HCT116 (cell line): Measurements from ENCODE around the gene SLC7A8. TPM values are rescaled to one million over a fixed set of nuclear protein-coding genes. Genes with fewer than 3 reads are reported as not detected.

Source experiments
- ATAC-seq: fragments of 200-7000 bp; cut with Tn5 transposase; 2 replicates; pipeline ENCODE4 v1.9.1; 2020; ENCODE audit warnings: mild to moderate bottlenecking, moderate library complexity
- BruUV-seq: library from RNA; stranded (reverse); fragments of 400-500 nt; replicated peaks from 2 replicates; lab custom pipeline; 2021; lab: Mats Ljungman, UMichigan
- CTCF ChIA-PET: fragments of 300-600 bp; sonication (Branson Sonifier 250); formaldehyde crosslinking; loops from one replicate; lab custom pipeline; 2021; ENCODE audit warnings: antibody characterized with exemption; lab: Charles Lee
- POLR2A ChIA-PET: fragments of 300-600, 350-600 bp; sonication (Branson Sonifier 250); formaldehyde crosslinking; loops from one replicate; lab custom pipeline; 2021; ENCODE audit warnings: antibody characterized with exemption; lab: Charles Lee
- RAD21 ChIA-PET, 2 experiments: fragments of 300-600 bp; sonication (Branson Sonifier 250); formaldehyde crosslinking; loops; one replicate each; lab custom pipeline; 2023; ENCODE audit warnings: low total read pairs in 2 of 2; ENCODE audit not compliant: uncharacterized antibody in 2 of 2, unreplicated experiment in 2 of 2, low non-redundant PET in 1 of 2; lab: Charles Lee
- DNase-seq: peaks from one replicate; pipeline ENCODE4 v3.0.0-alpha.2; 2010; ENCODE audit warnings: low read depth, low spot score
- H2AFZ ChIP-seq: fragments of 200-600 bp; shearing (Covaris generic), sonication (generic); 2 replicates; pipeline ENCODE4 v1.6.1; 2017; ENCODE audit warnings: low read depth, mixed run types, mixed read lengths, antibody characterized with exemption, low read length; ENCODE audit not compliant: poor library complexity, severe bottlenecking
- H3K27ac ChIP-seq: 2 replicates; pipeline ENCODE4 v1.5.1; 2012; ENCODE audit warnings: low read depth, low read length
- H3K27me3 ChIP-seq: fragments of 200-600 bp; sonication (generic); 2 replicates; pipeline ENCODE4 v1.6.1; 2016; ENCODE audit warnings: mixed run types, low read length, mixed read lengths; ENCODE audit not compliant: insufficient read depth
- H3K36me3 ChIP-seq, 2 experiments: fragments of 200-500 bp in 1 of 2; fragments of 200-600 bp in 1 of 2; sonication (Bioruptor generic) in 1 of 2; sonication (generic) in 1 of 2; 2 replicates each; pipeline versions ENCODE4 v1.5.1 to v1.6.1; 2014 to 2016; ENCODE audit warnings: low read length in 2 of 2, inconsistent platforms in 1 of 2, mixed read lengths in 1 of 2, mixed run types in 1 of 2; ENCODE audit not compliant: insufficient read depth in 2 of 2, control insufficient read depth in 1 of 2
- H3K4me1 ChIP-seq, 2 experiments: fragments of 200-600 bp in 1 of 2; sonication (generic) in 1 of 2; 2 replicates each; pipeline versions ENCODE4 v1.5.1 to v1.6.1; 2012 to 2017; ENCODE audit warnings: low read length in 2 of 2, inconsistent platforms in 1 of 2, mild to moderate bottlenecking in 1 of 2, mixed read lengths in 1 of 2, mixed run types in 1 of 2, moderate library complexity in 1 of 2; ENCODE audit not compliant: insufficient read depth in 2 of 2, control insufficient read depth in 1 of 2
- H3K4me2 ChIP-seq: fragments of 200-600 bp; sonication (generic); 2 replicates; pipeline ENCODE4 v1.6.1; 2017; ENCODE audit warnings: mixed run types, low read length, mixed read lengths
- H3K4me3 ChIP-seq, 2 experiments: fragments of 200-600 bp in 1 of 2; sonication (generic) in 1 of 2; replicated peaks in 1 of 2; 2 replicates each; pipeline ENCODE4 v1.5.1; 2011 to 2016; ENCODE audit warnings: low read length in 2 of 2, control low read depth in 1 of 2, low read depth in 1 of 2, mild to moderate bottlenecking in 1 of 2, mixed read lengths in 1 of 2, mixed run types in 1 of 2
- H3K79me2 ChIP-seq: fragments of 200-600 bp; sonication (generic); 2 replicates; pipeline ENCODE4 v1.6.1; 2017; ENCODE audit warnings: mild to moderate bottlenecking, mixed run types, low read length, moderate library complexity, mixed read lengths; ENCODE audit not compliant: insufficient read depth
- H3K9ac ChIP-seq: fragments of 200-600 bp; sonication (generic); 2 replicates; pipeline ENCODE4 v1.6.1; 2016; ENCODE audit warnings: low read length, mixed read lengths
- H3K9me2 ChIP-seq: fragments of 200-600 bp; sonication (generic), shearing (Covaris generic); 2 replicates; pipeline ENCODE4 v1.6.1; 2017; ENCODE audit warnings: mixed run types, mild to moderate bottlenecking, moderate library complexity; ENCODE audit not compliant: insufficient read depth
- H3K9me3 ChIP-seq, 2 experiments: fragments of 200-500 bp in 1 of 2; fragments of 200-600 bp in 1 of 2; sonication (Bioruptor generic) in 1 of 2; sonication (generic) in 1 of 2; 2 replicates each; pipeline ENCODE4 v1.6.1; 2014 to 2017; ENCODE audit warnings: low read length in 2 of 2, mixed read lengths in 2 of 2, inconsistent platforms in 1 of 2, low read depth in 1 of 2, mild to moderate bottlenecking in 1 of 2, mixed run types in 1 of 2, moderate library complexity in 1 of 2; ENCODE audit not compliant: control insufficient read depth in 1 of 2, insufficient read depth in 1 of 2
- H4K20me1 ChIP-seq: fragments of 200-600 bp; sonication (generic), shearing (Covaris generic); 2 replicates; pipeline ENCODE4 v1.6.1; 2017; ENCODE audit warnings: mixed run types, mild to moderate bottlenecking, moderate library complexity; ENCODE audit not compliant: insufficient read depth
- CBX3 ChIP-seq: IDR thresholded peaks from 2 replicates; pipeline ENCODE4 v1.6.1; 2012; ENCODE audit warnings: low read depth
- EGR1 ChIP-seq: IDR thresholded peaks from 2 replicates; pipeline ENCODE4 v1.6.1; 2012; ENCODE audit warnings: low read depth
- ELF1 ChIP-seq: IDR thresholded peaks from 2 replicates; pipeline ENCODE4 v1.6.1; 2012; ENCODE audit warnings: low read depth, borderline replicate concordance
- FOSL1 ChIP-seq: IDR thresholded peaks from 2 replicates; pipeline ENCODE4 v1.6.1; 2012; ENCODE audit warnings: low read depth
- POLR2A ChIP-seq: IDR thresholded peaks from 2 replicates; pipeline ENCODE4 v1.7.0; 2011; ENCODE audit warnings: borderline replicate concordance; ENCODE audit not compliant: insufficient read depth, insufficient read length; ENCODE audit errors: extremely low read depth
- POLR2AphosphoS5 ChIP-seq: IDR thresholded peaks from 2 replicates; pipeline ENCODE4 v1.6.1; 2011; ENCODE audit warnings: mild to moderate bottlenecking, low read depth, low read length, moderate library complexity
- SP1 ChIP-seq: IDR thresholded peaks from 2 replicates; pipeline ENCODE4 v1.6.1; 2012; ENCODE audit warnings: low read depth
- SRF ChIP-seq: IDR thresholded peaks from 2 replicates; pipeline ENCODE4 v1.6.1; 2012; ENCODE audit warnings: low read depth
- TCF7L2 ChIP-seq: IDR thresholded peaks from 2 replicates; pipeline ENCODE4 v1.7.0; 2011; ENCODE audit warnings: borderline replicate concordance, inconsistent platforms; ENCODE audit not compliant: insufficient read depth, insufficient read length; ENCODE audit errors: extremely low read depth
- YY1 ChIP-seq: IDR thresholded peaks from 2 replicates; pipeline ENCODE4 v1.6.1; 2011; ENCODE audit warnings: low read length, low read depth, moderate library complexity, mild to moderate bottlenecking; ENCODE audit not compliant: insufficient replicate concordance; ENCODE audit errors: extremely low read depth
- ZFX ChIP-seq: fragments of 450-650 bp; IDR thresholded peaks from 2 replicates; pipeline ENCODE4 v1.6.1; 2017
- ZNF274 ChIP-seq: fragments of 200-500 bp; sonication (Bioruptor generic); IDR thresholded peaks from 2 replicates; pipeline ENCODE4 v1.6.1; 2014; ENCODE audit warnings: mild to moderate bottlenecking, low read depth, low read length, inconsistent platforms
- intact Hi-C: fragments of 100-400 bp; cut with micrococcal nuclease; formaldehyde crosslinking; loops from 2 replicates; pipeline ENCODE4 v1.10.0; 2022
- total RNA-seq: library from RNA; stranded (reverse); gene quantifications from one replicate; pipeline ENCODE4 v1.2.1, GENCODE V29; 2021; ENCODE audit not compliant: unreplicated experiment
- TF ChIP-seq, protein P1 (sequence below), 3 experiments: fragments of 200-600 bp in 1 of 3; sonication (generic) in 1 of 3; IDR thresholded peaks in 2 of 3; conservative IDR thresholded peaks in 1 of 3; 2 replicates each; pipeline ENCODE4 v1.5.1; 2012 to 2017; ENCODE audit warnings: low read depth in 2 of 3, low read length in 2 of 3, antibody characterized with exemption in 1 of 3, borderline replicate concordance in 1 of 3, control low read depth in 1 of 3, mild to moderate bottlenecking in 1 of 3, mixed read lengths in 1 of 3, mixed run types in 1 of 3, moderate library complexity in 1 of 3; ENCODE audit not compliant: insufficient read depth in 1 of 3
- TF ChIP-seq, protein P2 (sequence below): IDR thresholded peaks from 2 replicates; pipeline ENCODE4 v1.6.1; 2011; ENCODE audit warnings: mild to moderate bottlenecking, low read length, moderate library complexity; ENCODE audit not compliant: insufficient replicate concordance; ENCODE audit errors: extremely low read depth
- TF ChIP-seq, protein P3 (sequence below): IDR thresholded peaks from 2 replicates; pipeline ENCODE4 v1.6.1; 2012

The SLC7A8 gene
- total RNA-seq, 1 experiment from 2014 or later = 5.3 TPM

DNA sequence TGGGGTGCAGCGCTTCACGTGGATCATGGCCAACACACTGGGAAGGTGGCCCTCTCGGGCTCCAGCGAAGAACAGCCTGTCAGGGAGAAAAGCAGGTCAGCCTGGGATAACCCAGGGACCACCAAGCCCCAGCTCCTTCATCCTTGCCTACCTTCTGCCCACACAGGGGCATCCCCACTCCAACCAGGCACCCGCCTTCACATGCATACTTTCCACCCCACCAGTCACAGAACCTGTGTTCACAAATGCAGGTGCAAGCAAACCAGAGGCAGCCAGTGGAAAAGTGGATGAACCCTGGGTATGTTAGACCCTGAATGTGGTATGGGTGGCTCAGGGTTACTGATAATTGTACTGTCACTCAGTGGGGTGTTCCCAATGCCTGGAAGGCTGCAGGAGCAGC, 52.0 kb downstream of the SLC7A8 start:
- no peak overlapping the region for H2AFZ ChIP-seq
- ChIA-PET POLR2A (no interaction called here), RAD21 (no interaction called here), CTCF (interaction anchor here (4.1 kb wide), 1 partner anchor 11 kb away, joined by 20 read pairs; no protein-coding TSS in a partner anchor)
- H3K36me3 ChIP-seq = no peaks in the 10 kb centered on the region
- intact Hi-C loops = no loop called here
- H3K4me3 ChIP-seq = no peak overlapping the region
- no peaks in the 10 kb centered on the region for H3K9me2 ChIP-seq
- H3K27me3 ChIP-seq = no peaks in the 10 kb centered on the region
- no peaks in the 10 kb centered on the region for H4K20me1 ChIP-seq
- no peaks in the 10 kb centered on the region for H3K4me1 ChIP-seq
- TF ChIP-seq TCF7L2 (no peak), ZNF274 (no peak), EGR1 (no peak), ZFX (no peak), POLR2A (no peak), SRF (no peak), FOSL1 (no peak), ELF1 (no peak)
- TF ChIP-seq, protein P1, sequence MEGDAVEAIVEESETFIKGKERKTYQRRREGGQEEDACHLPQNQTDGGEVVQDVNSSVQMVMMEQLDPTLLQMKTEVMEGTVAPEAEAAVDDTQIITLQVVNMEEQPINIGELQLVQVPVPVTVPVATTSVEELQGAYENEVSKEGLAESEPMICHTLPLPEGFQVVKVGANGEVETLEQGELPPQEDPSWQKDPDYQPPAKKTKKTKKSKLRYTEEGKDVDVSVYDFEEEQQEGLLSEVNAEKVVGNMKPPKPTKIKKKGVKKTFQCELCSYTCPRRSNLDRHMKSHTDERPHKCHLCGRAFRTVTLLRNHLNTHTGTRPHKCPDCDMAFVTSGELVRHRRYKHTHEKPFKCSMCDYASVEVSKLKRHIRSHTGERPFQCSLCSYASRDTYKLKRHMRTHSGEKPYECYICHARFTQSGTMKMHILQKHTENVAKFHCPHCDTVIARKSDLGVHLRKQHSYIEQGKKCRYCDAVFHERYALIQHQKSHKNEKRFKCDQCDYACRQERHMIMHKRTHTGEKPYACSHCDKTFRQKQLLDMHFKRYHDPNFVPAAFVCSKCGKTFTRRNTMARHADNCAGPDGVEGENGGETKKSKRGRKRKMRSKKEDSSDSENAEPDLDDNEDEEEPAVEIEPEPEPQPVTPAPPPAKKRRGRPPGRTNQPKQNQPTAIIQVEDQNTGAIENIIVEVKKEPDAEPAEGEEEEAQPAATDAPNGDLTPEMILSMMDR (IDR thresholded peaks at IDR 0.05 in 2 of 3, conservative IDR thresholded peaks at IDR 0.05 in 1 of 3; ENCODE audit: borderline replicate concordance in 1 of 3, insufficient read depth in 1 of 3, low read depth in 2 of 3, low read length in 2 of 3) = no peak
- no peak overlapping the region for H3K27ac ChIP-seq
- H3K9me3 ChIP-seq = no peaks in the 10 kb centered on the region
- H3K9ac ChIP-seq = no peak overlapping the region
- H3K4me2 ChIP-seq = no peak overlapping the region
- ATAC-seq (no peak), DNase-seq (no peak)
- no peaks in the 10 kb centered on the region for H3K79me2 ChIP-seq
- no TSS peak for BruUV-seq

DNA sequence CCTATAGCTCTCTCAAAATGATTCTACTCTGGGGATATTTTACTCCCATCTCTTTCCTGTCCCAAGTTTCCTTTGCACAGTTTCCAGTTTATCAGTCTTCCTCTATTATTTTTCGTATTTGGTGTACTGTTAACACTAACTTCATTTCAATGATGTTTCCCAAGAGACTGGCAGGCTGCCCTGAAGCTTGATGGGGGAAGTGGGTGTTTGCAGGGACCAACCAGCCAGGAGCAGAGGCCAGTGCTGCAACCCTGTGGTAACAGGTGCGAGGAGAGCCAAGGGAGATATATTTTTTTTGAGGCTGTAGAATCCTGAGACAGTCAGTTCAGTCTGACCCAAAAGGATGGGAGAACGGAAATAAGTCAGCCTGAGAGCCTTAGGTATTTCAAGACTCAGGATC, 52.6 kb downstream of the SLC7A8 start:
- DNase-seq (no peak), ATAC-seq (no peak)
- Histone ChIP-seq H3K4me1 (no peaks in the 10 kb centered on the region), H2AFZ (no peak overlapping the region), H3K9me3 (no peaks in the 10 kb centered on the region), H3K4me2 (no peak overlapping the region), H3K27me3 (no peaks in the 10 kb centered on the region), H3K9me2 (no peaks in the 10 kb centered on the region), H3K36me3 (no peaks in the 10 kb centered on the region), H3K4me3 (no peak overlapping the region), H3K9ac (no peak overlapping the region), H3K79me2 (no peaks in the 10 kb centered on the region), H3K27ac (no peak overlapping the region), H4K20me1 (no peaks in the 10 kb centered on the region)
- ChIA-PET POLR2A (no interaction called here), RAD21 (no interaction called here), CTCF (interaction anchor here (4.1 kb wide), 1 partner anchor 10 kb away, joined by 20 read pairs; no protein-coding TSS in a partner anchor)
- intact Hi-C loops = no loop called here
- TF ChIP-seq SP1 = no peak
- TF ChIP-seq POLR2AphosphoS5 = no peak
- TF ChIP-seq YY1 = no peak
- TF ChIP-seq, protein P2, sequence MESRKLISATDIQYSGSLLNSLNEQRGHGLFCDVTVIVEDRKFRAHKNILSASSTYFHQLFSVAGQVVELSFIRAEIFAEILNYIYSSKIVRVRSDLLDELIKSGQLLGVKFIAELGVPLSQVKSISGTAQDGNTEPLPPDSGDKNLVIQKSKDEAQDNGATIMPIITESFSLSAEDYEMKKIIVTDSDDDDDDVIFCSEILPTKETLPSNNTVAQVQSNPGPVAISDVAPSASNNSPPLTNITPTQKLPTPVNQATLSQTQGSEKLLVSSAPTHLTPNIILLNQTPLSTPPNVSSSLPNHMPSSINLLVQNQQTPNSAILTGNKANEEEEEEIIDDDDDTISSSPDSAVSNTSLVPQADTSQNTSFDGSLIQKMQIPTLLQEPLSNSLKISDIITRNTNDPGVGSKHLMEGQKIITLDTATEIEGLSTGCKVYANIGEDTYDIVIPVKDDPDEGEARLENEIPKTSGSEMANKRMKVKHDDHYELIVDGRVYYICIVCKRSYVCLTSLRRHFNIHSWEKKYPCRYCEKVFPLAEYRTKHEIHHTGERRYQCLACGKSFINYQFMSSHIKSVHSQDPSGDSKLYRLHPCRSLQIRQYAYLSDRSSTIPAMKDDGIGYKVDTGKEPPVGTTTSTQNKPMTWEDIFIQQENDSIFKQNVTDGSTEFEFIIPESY = no peak
- no peak for TF ChIP-seq CBX3
- TF ChIP-seq FOSL1 = no peak
- TF ChIP-seq SRF = no peak
- TF ChIP-seq, protein P3, sequence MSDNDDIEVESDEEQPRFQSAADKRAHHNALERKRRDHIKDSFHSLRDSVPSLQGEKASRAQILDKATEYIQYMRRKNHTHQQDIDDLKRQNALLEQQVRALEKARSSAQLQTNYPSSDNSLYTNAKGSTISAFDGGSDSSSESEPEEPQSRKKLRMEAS = no peak
- TF ChIP-seq ZFX = no peak
- no peak for TF ChIP-seq TCF7L2
- no TSS peak for BruUV-seq
